Nephron progenitor cell (in vitro differentiated cells): ENCODE results near the gene CCL8.

Source experiments
- DNase-seq: peaks from one replicate; pipeline ENCODE4 v3.0.0; 2021
- H3K27ac Mint-ChIP-seq: 2 replicates; pipeline ENCODE4 v1.8.0; 2021; ENCODE audit warnings: mild to moderate bottlenecking, moderate library complexity, mixed read lengths
- H3K27me3 Mint-ChIP-seq: 2 replicates; pipeline ENCODE4 v1.8.0; 2021; ENCODE audit warnings: mild to moderate bottlenecking, low read depth, mixed read lengths; ENCODE audit not compliant: poor library complexity
- H3K36me3 Mint-ChIP-seq: 2 replicates; pipeline ENCODE4 v1.8.0; 2021; ENCODE audit warnings: low read depth, mixed read lengths
- H3K4me1 Mint-ChIP-seq: 2 replicates; pipeline ENCODE4 v1.8.0; 2021; ENCODE audit warnings: mixed read lengths
- H3K4me3 Mint-ChIP-seq: 2 replicates; pipeline ENCODE4 v1.8.0; 2021; ENCODE audit warnings: mild to moderate bottlenecking, moderate library complexity, mixed read lengths
- H3K9me3 Mint-ChIP-seq: 2 replicates; pipeline ENCODE4 v1.8.0; 2021; ENCODE audit warnings: mild to moderate bottlenecking, moderate library complexity, mixed read lengths
- TF ChIP-seq, protein P1 (sequence below): fragments of 200-600 bp; sonication (generic); IDR thresholded peaks from 2 replicates; pipeline ENCODE4 v1.5.0; 2021; ENCODE audit warnings: antibody characterized with exemption

Gene CCL8

DNA sequence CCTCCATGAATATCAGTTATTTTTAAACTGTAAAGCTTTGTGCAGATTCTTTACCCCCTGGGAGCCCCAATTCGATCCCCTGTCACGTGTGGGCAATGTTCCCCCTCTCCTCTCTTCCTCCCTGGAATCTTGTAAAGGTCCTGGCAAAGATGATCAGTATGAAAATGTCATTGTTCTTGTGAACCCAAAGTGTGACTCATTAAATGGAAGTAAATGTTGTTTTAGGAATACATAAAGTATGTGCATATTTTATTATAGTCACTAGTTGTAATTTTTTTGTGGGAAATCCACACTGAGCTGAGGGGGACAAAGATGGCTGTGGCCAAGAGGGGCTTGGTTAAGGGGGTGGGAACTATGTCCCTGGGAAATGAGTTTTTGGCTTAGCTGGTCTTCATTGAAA lies 31.4 kb upstream of the CCL8 start:
- Mint-ChIP-seq H3K4me3 (no peak overlapping the region), H3K27me3 (peaks cover 15% of the 10 kb centered on the region), H3K36me3 (no peaks in the 10 kb centered on the region), H3K4me1 (no peaks in the 10 kb centered on the region), H3K9me3 (no peaks in the 10 kb centered on the region), H3K27ac (no peak overlapping the region)
- TF ChIP-seq, protein P1, sequence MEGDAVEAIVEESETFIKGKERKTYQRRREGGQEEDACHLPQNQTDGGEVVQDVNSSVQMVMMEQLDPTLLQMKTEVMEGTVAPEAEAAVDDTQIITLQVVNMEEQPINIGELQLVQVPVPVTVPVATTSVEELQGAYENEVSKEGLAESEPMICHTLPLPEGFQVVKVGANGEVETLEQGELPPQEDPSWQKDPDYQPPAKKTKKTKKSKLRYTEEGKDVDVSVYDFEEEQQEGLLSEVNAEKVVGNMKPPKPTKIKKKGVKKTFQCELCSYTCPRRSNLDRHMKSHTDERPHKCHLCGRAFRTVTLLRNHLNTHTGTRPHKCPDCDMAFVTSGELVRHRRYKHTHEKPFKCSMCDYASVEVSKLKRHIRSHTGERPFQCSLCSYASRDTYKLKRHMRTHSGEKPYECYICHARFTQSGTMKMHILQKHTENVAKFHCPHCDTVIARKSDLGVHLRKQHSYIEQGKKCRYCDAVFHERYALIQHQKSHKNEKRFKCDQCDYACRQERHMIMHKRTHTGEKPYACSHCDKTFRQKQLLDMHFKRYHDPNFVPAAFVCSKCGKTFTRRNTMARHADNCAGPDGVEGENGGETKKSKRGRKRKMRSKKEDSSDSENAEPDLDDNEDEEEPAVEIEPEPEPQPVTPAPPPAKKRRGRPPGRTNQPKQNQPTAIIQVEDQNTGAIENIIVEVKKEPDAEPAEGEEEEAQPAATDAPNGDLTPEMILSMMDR = no peak
- DNase-seq = no peak

DNA sequence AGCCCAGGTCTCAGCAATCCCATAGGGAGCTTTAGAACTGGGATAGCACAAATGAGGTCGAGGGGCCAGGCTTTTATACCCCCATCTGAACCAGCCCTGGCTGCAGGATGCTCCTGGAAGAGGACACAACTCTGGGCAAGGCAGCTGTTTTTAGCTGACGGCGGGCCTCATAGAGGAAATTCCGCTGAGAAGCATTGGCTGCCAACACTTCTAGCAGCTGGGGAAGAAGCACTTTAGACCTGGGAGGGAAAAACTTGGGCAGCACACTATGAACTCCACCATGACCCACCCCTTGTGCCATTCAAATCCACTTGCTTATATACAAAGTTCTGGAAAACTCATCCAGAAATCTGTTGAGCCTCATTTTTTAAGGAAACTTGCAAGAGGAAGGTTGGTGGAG lies 28.6 kb upstream of the CCL8 start:
- no peaks in the 10 kb centered on the region for H3K36me3 Mint-ChIP-seq
- peaks cover 10% of the 10 kb centered on the region for H3K27me3 Mint-ChIP-seq
- no peak for DNase-seq
- no peak overlapping the region for H3K4me3 Mint-ChIP-seq
- H3K9me3 Mint-ChIP-seq = peaks cover 3% of the 10 kb centered on the region
- H3K4me1 Mint-ChIP-seq = no peaks in the 10 kb centered on the region
- TF ChIP-seq, protein P1 = no peak
- H3K27ac Mint-ChIP-seq = no peak overlapping the region

DNA sequence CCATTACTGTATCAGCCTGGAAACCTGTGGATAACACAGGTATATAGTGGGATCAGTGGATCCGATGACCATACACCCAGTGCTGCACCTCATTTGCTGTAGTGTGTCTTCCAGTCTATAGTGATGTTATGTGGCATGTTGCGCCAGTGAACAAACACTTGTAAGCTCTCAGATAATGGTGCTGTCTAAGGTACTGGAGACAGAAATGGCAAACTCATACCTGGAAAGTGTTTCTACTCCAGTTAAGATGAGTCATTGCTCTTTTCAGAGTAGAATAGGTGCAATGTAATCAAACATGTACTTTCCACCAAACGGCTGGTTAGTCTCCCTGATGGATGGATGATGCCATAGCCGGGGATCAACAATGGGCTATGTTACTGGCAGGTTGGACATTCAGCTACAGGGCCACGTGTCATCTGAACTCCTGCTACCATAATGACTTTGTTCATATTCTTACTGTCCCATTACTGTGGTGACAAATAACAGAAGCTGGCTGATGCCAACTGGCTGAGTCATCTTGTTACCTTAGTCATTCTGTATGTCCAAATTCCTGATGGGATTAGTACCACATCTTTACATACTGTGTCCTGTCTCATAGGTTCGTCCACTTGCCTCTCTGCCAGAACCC lies 27.4 kb upstream of the CCL8 start:
- H3K27ac Mint-ChIP-seq = no peak overlapping the region
- H3K36me3 Mint-ChIP-seq = no peaks in the 10 kb centered on the region
- H3K9me3 Mint-ChIP-seq = peaks cover 6% of the 10 kb centered on the region
- H3K4me1 Mint-ChIP-seq = no peaks in the 10 kb centered on the region
- H3K27me3 Mint-ChIP-seq = peaks cover 9% of the 10 kb centered on the region
- TF ChIP-seq, protein P1 = no peak
- no peak for DNase-seq
- H3K4me3 Mint-ChIP-seq = no peak overlapping the region

DNA sequence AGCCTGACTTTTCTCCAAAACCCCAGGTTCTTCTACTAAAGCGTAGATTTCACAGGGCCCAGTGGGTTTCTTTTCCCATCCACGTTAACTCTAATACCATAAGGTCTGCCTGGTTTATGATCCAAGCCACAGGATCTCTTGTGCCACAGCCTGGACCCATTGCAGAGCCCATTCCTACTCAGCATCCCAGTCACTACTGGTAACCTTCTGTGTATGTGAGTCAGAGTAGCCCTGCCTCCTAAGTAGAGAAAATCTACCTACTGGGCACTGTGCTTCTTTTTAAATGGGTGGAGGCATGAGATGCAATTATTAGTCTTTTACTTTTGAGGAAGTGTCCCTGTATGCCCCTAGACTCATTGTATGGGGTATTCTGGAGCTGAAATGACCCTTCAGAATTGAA lies 20.2 kb upstream of the CCL8 start:
- no peak for DNase-seq
- Mint-ChIP-seq H3K27me3 (peaks cover 6% of the 10 kb centered on the region), H3K9me3 (peaks cover 10% of the 10 kb centered on the region), H3K4me3 (peak overlapping the region; percentile 30), H3K4me1 (peaks cover 17% of the 10 kb centered on the region), H3K36me3 (no peaks in the 10 kb centered on the region), H3K27ac (no peak overlapping the region)
- TF ChIP-seq, protein P1 = no peak

DNA sequence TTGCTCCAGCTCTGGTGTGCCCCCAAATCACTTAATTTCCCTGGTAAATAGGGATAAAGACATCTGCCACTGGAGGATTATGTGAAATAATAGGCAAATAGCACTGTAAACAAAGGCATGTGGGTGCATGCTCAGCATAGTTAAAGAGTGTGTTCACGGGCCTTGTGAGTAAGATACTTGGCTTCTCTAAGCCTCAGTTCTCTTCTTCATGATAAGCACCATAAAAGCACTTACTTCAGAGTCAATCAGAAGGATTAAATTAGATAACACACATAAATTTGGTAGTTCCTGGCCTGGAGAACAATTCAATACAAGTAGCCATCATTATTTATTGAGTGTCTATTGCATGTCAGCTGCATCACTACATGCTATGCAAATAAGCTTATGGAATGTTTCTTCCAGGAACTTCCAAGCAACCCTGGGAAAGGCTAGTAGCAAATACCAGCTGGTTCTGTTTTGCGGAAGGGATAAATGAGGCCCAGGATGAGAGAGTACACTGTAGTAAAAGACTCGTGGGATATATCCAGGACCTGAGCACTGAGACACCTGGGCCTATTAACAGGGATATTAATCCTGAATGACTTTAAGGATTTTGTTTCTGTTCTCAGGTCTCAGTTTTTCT lies 19.2 kb upstream of the CCL8 start:
- DNase-seq = no peak
- H3K4me1 Mint-ChIP-seq = peaks cover 17% of the 10 kb centered on the region
- H3K27me3 Mint-ChIP-seq = peaks cover 6% of the 10 kb centered on the region
- no peak overlapping the region for H3K27ac Mint-ChIP-seq
- TF ChIP-seq, protein P1 = no peak
- H3K4me3 Mint-ChIP-seq = no peak overlapping the region
- H3K9me3 Mint-ChIP-seq = peaks cover 10% of the 10 kb centered on the region
- no peaks in the 10 kb centered on the region for H3K36me3 Mint-ChIP-seq
